Natural killer cell (primary cell): ENCODE data around the gene FGF21. TPM values are rescaled to one million over a fixed set of nuclear protein-coding genes. Genes with fewer than 3 reads are reported as not detected.

Experiments
- ATAC-seq, 3 donors: fragments of 150-1000 bp in 2 of 3; fragments of 200-7000 bp in 1 of 3; cut with Tn5 transposase; 1 replicate in 1 of 3; 2 replicates in 2 of 3; pipeline ENCODE4 v1.10.0; 2021; ENCODE audit warnings: mild to moderate bottlenecking in 2 of 3, moderate library complexity in 2 of 3
- DNase-seq, 2 donors: peaks; one replicate each; pipeline versions ENCODE4 v3.0.0 to v3.0.0-alpha.2; 2013 to 2021; ENCODE audit warnings: mixed read lengths in 1 of 2
- H3K27ac ChIP-seq: one replicate; pipeline ENCODE4 v1.5.1; 2013; ENCODE audit warnings: mild to moderate bottlenecking, low read length
- H3K27me3 ChIP-seq: one replicate; pipeline ENCODE4 v1.6.1; 2013; ENCODE audit warnings: low read length; ENCODE audit not compliant: control insufficient read depth, insufficient read depth
- H3K36me3 ChIP-seq: one replicate; pipeline ENCODE4 v1.6.1; 2013; ENCODE audit warnings: low read length; ENCODE audit not compliant: control insufficient read depth, insufficient read depth
- H3K4me1 ChIP-seq: one replicate; pipeline ENCODE4 v1.6.1; 2013; ENCODE audit warnings: low read length; ENCODE audit not compliant: control insufficient read depth, insufficient read depth
- H3K4me3 ChIP-seq: one replicate; pipeline ENCODE4 v1.5.1; 2013; ENCODE audit warnings: low read length
- H3K9me3 ChIP-seq: one replicate; pipeline ENCODE4 v1.6.1; 2013; ENCODE audit warnings: low read length; ENCODE audit not compliant: control insufficient read depth, insufficient read depth
- H3K27ac Mint-ChIP-seq, 2 donors: one replicate each; pipeline ENCODE4 v1.8.0; 2022; ENCODE audit warnings: mild to moderate bottlenecking in 2 of 2, mixed read lengths in 2 of 2, moderate library complexity in 1 of 2
- H3K27me3 Mint-ChIP-seq, 2 donors: one replicate each; pipeline ENCODE4 v1.8.0; 2022; ENCODE audit warnings: low read depth in 2 of 2, mixed read lengths in 2 of 2
- H3K36me3 Mint-ChIP-seq: one replicate; pipeline ENCODE4 v1.8.0; 2022; ENCODE audit warnings: mixed read lengths
- H3K4me1 Mint-ChIP-seq, 2 donors: one replicate each; pipeline ENCODE4 v1.8.0; 2022; ENCODE audit warnings: mixed read lengths in 2 of 2
- H3K4me3 Mint-ChIP-seq: one replicate; pipeline ENCODE4 v1.8.0; 2022; ENCODE audit warnings: mild to moderate bottlenecking, moderate library complexity, mixed read lengths
- H3K9me3 Mint-ChIP-seq, 2 donors: one replicate each; pipeline ENCODE4 v1.8.0; 2022; ENCODE audit warnings: mixed read lengths in 2 of 2
- WGBS: methylation state at CpG from one replicate; pipeline ENCODE4 v1.1.7; 2013; ENCODE audit warnings: missing lambda C conversion rate; ENCODE audit not compliant: insufficient coverage; 5-methylcytosine and 5-hydroxymethylcytosine counted together
- intact Hi-C: fragments of 100-400 bp; cut with micrococcal nuclease; formaldehyde crosslinking; loops from one replicate; pipeline ENCODE4 v1.14.2; 2022
- total RNA-seq, 4 donors: library from RNA; stranded (reverse); fragments of 120-200 nt in 1 of 4; gene quantifications; one replicate each; pipeline versions ENCODE4 v1.2.3 to v1.2.4, GENCODE V29; 2013 to 2022
- TF ChIP-seq, protein P1 (sequence below): fragments of 200-600 bp; IDR thresholded peaks from one replicate; pipeline ENCODE4 v1.8.0; 2022; ENCODE audit warnings: antibody characterized with exemption

Gene FGF21
- total RNA-seq, 3 donors from 2014 or later (not counting 1 experiment from before 2014, with no cell fraction given): not detected

- H3K4me3 ChIP-seq: no peak overlapping the region
- Mint-ChIP-seq H3K9me3 (no peaks in the 10 kb centered on the region), H3K27me3 (no peaks in the 10 kb centered on the region), H3K4me1 (peaks cover 10 to 11% of the 10 kb centered on the region in 2 donors), H3K36me3 (no peaks in the 10 kb centered on the region), H3K27ac (no peak overlapping the region), H3K4me3 (no peak overlapping the region)
- TF ChIP-seq, protein P1, sequence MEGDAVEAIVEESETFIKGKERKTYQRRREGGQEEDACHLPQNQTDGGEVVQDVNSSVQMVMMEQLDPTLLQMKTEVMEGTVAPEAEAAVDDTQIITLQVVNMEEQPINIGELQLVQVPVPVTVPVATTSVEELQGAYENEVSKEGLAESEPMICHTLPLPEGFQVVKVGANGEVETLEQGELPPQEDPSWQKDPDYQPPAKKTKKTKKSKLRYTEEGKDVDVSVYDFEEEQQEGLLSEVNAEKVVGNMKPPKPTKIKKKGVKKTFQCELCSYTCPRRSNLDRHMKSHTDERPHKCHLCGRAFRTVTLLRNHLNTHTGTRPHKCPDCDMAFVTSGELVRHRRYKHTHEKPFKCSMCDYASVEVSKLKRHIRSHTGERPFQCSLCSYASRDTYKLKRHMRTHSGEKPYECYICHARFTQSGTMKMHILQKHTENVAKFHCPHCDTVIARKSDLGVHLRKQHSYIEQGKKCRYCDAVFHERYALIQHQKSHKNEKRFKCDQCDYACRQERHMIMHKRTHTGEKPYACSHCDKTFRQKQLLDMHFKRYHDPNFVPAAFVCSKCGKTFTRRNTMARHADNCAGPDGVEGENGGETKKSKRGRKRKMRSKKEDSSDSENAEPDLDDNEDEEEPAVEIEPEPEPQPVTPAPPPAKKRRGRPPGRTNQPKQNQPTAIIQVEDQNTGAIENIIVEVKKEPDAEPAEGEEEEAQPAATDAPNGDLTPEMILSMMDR: no peak
- no peak for ATAC-seq
- 97% methylated on average over 43 of the region's 44 CpGs for WGBS
- H3K27me3 ChIP-seq: no peaks in the 10 kb centered on the region
- no peaks in the 10 kb centered on the region for H3K36me3 ChIP-seq
- no peak for DNase-seq
- no peak overlapping the region for H3K27ac ChIP-seq
- no peaks in the 10 kb centered on the region for H3K9me3 ChIP-seq
- peaks cover 9% of the 10 kb centered on the region for H3K4me1 ChIP-seq
- intact Hi-C loops: no loop called here
Observed at GRCh38 chr19:48799358-48800300, 44.3 kb downstream of the FGF21 start.

GRCh38 chr19:48802623-48803022 lies 47.3 kb downstream of the FGF21 start:
- 100% methylated on average over 2 of the region's 2 CpGs for WGBS

DNA sequence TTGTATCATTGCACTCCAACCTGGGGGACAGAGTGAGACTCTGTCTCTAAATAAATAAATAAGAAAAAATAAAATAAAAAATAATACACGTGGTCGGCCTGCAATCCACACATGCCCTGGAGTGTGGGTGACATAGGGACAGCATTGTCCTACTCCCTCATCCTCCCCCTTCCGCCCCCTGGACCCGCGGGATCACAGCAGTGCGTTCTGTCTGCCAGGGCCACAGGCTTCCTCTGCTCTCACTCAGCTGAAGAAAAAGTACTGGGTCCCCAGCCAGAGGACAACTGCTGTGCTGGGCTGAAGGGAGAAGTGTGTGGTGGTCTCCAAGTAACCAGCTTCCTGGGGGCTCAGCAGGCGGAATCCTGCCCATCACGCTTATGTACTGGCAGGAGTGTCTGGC lies 49.2 kb downstream of the FGF21 start:
- Histone ChIP-seq H3K27ac (no peak overlapping the region), H3K4me1 (no peaks in the 10 kb centered on the region), H3K9me3 (no peaks in the 10 kb centered on the region), H3K4me3 (no peak overlapping the region), H3K27me3 (no peaks in the 10 kb centered on the region), H3K36me3 (no peaks in the 10 kb centered on the region)
- DNase-seq: no peak
- Mint-ChIP-seq H3K27ac (no peak overlapping the region), H3K36me3 (no peaks in the 10 kb centered on the region), H3K4me3 (no peak overlapping the region), H3K4me1 (peaks cover 7 to 13% of the 10 kb centered on the region in 2 donors), H3K27me3 (no peaks in the 10 kb centered on the region), H3K9me3 (no peaks in the 10 kb centered on the region)
- TF ChIP-seq, protein P1: no peak
- WGBS: 86% methylated on average over 8 of the region's 8 CpGs
- intact Hi-C loops: no loop called here
- no peak for ATAC-seq

More at GRCh38 chr19:48802623-48803022, 47.3 kb downstream of the FGF21 start:
- Mint-ChIP-seq H3K4me1 (peaks cover 0 to 9% of the 10 kb centered on the region in 2 donors), H3K36me3 (no peaks in the 10 kb centered on the region), H3K27ac (no peak overlapping the region), H3K9me3 (no peaks in the 10 kb centered on the region), H3K27me3 (no peaks in the 10 kb centered on the region), H3K4me3 (no peak overlapping the region)
- TF ChIP-seq, protein P1: no peak
- Histone ChIP-seq H3K36me3 (no peaks in the 10 kb centered on the region), H3K9me3 (no peaks in the 10 kb centered on the region), H3K4me3 (no peak overlapping the region), H3K27ac (no peak overlapping the region), H3K4me1 (no peaks in the 10 kb centered on the region), H3K27me3 (no peaks in the 10 kb centered on the region)
- DNase-seq: no peak
- no peak for ATAC-seq
- intact Hi-C loops: no loop called here
